ENCODE data around the gene NUP210L.

- TF ChIP-seq ZNF878 (CRISPR knock-in tag; IDR thresholded peaks at IDR 0.05) (no peak), ZNF710 (CRISPR knock-in tag; IDR thresholded peaks at IDR 0.05; ENCODE audit: borderline replicate concordance) (no peak), FOXP4 (CRISPR knock-in tag; IDR thresholded peaks at IDR 0.05) (no peak), ZKSCAN5 (CRISPR knock-in tag; IDR thresholded peaks at IDR 0.05) (no peak), CTCF (CRISPR knock-in tag; IDR thresholded peaks at IDR 0.05) (no peak)
Observed at GRCh38 chr1:153970346-153970745, 184.5 kb downstream of the NUP210L start.

All from HepG2 (cell line).